Hepatocyte (in vitro differentiated cells): Measurements from ENCODE around the gene PACSIN2.

Experiments used
- CTCF ChIP-seq: fragments of 200-600 bp; sonication (generic); IDR thresholded peaks from 2 replicates; pipeline ENCODE4 v1.5.1; 2016; ENCODE audit warnings: antibody characterized with exemption, mild to moderate bottlenecking; ENCODE audit not compliant: poor library complexity
- EZH2phosphoT487 ChIP-seq: fragments of 200-600 bp; sonication (generic); IDR thresholded peaks from one replicate; pipeline ENCODE4 v1.6.1; 2018; ENCODE audit warnings: antibody characterized with exemption, mild to moderate bottlenecking, low read depth, moderate library complexity; ENCODE audit not compliant: unreplicated experiment, severe bottlenecking

- TF ChIP-seq EZH2phosphoT487 (no peak), CTCF (no peak)
Observed at GRCh38 chr22:42841444-42841843, 173.5 kb downstream of the PACSIN2 start.
